HG02885 (cell line): ENCODE measurements around the gene RPS27L.

ENCODE experiments used
- ATAC-seq: cut with Tn5 transposase; IDR thresholded peaks from one replicate; pipeline ENCODE4 v1.9.1; 2021; ENCODE audit warnings: mild to moderate bottlenecking; ENCODE audit not compliant: unreplicated experiment, poor library complexity

The RPS27L gene

DNA sequence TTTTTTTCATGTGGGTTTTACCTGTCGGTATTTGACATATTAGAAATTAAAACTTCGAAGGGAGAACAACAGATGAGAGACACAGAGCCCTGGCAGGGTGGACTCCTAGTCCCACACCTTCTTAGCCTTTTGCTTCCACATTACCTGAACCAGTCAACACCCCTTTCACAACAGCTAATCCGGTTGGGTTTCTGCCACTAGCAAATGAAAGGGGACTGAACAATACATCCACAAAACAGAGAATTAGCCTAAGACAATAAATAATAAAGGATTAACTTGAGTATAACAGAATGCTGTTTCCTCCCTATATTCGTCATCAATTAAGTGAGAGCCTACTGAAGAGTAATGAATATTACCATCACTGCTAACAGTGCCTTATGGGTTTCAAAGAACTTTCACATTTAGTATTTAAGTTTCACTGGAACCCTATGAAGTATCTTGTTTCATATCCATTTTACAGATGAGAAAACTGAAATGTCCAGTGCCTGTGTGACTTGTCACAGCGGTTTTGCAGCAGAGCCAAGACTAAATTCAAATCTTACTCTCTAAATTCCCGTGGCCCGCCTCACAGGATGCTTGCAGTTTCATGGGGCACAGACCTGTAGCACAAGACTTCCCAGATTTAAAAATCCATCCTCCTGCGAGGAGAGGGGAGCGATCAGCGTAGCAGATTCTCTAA, 31.1 kb upstream of the RPS27L start:
- no peak for ATAC-seq

DNA sequence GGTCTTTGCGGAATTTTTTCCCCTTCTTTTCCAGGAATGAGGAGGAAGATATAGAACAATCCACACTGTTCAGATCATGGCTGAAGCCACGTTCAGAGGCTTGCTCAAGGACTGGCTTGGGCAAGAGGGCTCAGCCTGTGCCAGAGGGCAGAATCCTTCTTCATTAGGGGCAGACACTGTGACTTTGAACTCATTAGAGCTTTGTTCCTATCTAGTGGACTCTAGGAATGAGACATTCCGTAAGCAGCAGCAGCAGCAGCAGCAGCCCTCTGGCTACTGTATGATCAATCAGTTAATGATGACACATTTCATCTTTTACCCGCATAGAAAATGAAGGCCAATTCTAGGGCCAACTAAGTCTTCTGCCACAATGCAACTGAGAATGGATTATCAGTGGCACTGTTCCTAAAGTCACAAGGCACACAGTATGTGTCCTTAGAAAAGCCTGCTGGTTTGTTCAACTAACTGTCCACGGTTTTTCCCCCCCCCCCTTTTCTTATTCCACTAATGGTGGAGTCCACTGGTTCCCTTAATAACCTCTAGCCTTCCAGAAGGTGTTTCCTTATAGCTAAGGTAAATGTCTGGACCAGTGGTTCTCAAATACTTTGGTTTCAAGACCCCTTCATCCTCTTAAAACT, 30.4 kb upstream of the RPS27L start:
- ATAC-seq = no peak

DNA sequence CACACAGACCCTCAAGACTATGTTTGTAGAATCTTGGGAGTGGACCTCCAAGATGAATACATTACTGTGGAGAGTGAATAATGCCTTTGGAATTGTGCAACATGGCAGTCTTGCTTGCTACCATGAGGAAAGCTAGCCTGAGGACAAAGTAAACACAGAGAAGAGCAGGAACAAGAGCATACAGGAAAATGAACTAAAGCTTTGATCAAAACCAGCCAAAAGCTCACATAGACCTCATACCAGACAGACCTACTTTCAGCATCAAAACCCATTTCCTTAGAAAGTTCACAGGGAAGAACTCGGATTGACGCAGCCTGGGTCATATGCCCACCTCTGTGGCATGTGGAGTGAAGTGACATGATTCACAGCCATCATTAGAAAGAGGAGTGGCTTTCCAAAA, 28.8 kb upstream of the RPS27L start:
- no peak for ATAC-seq

DNA sequence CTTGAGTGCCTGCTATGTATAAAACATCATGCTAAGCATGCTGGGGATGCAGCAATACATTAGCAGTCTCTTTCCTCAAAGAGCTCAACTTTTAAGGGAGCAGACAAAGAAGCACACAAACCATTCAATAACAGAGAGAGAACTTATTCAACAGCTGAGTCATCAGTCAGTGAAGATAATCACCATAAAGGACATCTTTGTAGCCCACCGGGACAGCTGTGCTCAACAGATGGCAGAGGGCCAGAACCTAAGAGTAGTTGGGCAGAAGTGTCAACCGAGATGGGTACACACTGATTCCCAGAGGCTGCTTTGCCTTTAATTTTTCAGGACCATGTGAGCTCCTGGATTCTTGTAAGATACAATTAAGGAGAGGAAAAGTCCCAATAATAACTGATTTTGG, 27.9 kb upstream of the RPS27L start:
- no peak for ATAC-seq

DNA sequence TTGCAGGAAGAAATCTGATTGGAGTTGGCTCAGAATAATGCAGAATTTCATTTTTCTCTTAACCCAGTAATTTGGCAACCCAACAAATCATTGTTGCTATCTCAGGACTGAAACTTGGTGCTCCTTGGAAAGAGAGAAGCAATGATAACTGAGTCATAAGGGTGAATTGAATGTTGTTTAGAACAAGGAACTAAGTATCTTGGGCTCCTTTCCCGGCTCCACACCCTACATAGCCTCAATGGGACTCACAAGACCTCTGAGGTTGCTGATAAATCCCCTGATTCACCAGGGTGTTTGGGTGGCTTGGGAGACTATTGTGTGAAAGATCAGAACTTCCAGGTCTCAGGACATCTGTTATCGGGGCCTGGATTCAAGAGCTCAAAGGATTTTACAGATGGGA, 24.4 kb upstream of the RPS27L start:
- no peak for ATAC-seq

DNA sequence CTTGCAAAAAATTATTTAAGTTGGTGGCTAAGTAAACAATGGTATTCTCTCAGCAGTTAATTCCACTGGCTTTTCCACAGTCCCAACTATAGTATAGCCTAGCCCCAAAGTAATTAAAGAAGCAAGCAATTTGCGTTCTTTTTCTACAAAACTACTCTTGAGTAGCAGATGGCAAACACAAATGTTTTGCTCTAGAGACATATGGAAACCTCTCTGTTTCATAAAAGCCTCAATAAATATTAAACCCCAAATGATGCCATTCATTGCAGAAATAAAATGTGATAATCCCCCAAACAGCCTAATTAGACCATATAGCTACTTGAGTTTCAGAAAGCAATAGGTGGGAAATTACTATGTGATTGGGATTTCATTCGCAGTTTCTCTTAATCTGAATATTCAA, 23.5 kb upstream of the RPS27L start:
- no peak for ATAC-seq

DNA sequence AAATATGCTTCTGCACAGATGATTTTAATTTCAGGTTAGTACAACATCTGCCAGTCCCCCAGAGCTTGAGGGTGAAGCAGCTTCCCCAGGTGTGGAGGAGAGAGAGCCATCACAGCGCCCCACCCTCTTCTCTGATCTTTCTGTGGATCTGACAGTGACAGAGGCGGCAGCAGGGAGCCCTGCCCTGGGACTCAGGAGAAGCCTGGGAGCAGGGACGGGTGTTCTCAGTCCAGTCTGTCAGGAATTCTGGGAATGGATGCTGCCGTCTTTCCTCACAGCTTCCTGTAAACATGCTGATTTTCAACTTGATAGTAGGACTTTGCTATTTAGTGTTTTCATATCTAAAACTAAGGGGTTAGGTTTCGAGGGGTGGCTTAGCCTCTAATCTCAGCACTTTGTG, 20.8 kb upstream of the RPS27L start:
- ATAC-seq = no peak

DNA sequence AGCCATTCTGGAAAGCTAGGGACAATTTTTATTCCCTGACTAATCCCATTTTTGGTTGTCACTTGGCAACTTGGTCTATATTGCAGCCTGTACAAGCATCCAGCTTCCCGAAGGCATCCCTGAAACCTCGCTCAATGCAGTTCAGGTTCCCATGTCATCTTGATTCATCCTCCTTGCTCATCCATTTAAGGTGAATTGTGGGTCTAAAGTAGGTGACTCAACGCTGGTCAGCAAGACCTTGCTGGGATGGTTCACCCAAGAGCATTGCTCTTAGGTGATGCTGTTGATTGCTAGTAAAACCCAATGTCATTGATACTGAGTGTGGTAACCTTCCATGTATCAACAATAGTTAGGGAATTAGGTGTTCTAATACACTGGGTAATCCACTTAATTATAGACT, 19.0 kb upstream of the RPS27L start:
- no peak for ATAC-seq

DNA sequence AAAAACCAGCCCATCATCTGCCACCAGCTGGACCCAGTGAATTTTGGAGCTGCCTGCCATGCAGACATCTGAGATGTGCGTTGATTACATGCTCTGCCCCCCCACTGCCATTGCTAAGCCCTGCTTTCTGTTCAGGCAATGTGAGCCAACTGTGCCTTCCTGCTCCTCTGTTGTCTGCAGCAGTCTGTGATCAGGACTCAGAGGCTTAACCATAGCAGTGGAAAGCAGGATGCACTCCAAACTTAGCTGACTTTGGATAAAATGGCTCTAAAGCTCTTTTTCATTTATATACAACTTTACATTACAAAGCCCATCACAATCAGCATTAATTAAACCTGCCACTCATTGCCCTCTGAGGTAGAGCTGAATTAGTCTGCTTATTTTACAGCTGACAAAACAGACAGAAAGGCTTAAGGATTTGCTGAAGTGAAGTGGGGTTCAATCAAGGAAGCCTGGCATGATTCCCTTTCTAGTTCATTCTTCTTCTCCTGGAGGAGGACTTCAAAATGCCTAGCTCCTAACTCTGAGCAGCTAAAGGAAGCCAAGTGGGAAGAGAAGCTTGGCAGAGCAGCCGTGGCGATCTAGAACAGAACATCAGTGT, 15.7 kb upstream of the RPS27L start:
- ATAC-seq = no peak

DNA sequence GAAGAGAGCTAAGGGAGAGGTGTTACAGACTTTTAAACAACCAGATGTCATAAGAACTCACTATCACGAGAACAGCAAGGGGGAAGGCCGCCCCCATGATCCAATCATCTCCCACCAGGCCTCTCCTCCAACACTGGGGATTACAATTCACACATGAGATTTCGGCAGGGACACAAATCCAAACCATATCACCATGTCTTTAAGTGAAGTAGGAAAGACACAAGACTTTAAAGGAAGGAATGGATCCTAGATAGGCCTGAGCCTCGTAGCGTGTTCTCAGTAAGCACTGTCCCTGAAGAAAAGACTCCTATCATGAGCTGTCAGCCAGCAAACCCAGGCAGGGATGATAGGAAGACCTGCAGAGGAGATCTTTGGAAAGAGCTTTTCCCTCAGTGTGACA, 15.1 kb upstream of the RPS27L start:
- no peak for ATAC-seq

DNA sequence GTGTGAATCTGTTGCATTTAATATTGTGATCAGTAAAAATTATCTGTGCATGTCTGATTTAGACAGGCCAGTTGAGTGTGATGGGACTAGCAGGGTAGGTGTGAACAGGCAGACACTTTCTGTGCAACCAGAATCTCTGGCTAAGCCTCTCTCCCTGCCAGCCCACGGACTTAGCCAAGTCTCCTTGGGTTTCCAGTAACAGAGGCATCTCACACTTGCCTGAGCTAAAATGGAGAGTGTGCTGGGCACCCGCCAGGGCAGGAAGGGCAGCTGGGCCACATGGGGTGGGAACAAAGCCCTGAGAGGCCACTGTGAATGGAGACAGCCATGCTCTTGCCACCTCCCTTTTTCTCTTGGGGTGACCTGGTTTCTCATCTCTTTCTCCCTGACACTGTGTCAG, 12.5 kb upstream of the RPS27L start:
- no peak for ATAC-seq

DNA sequence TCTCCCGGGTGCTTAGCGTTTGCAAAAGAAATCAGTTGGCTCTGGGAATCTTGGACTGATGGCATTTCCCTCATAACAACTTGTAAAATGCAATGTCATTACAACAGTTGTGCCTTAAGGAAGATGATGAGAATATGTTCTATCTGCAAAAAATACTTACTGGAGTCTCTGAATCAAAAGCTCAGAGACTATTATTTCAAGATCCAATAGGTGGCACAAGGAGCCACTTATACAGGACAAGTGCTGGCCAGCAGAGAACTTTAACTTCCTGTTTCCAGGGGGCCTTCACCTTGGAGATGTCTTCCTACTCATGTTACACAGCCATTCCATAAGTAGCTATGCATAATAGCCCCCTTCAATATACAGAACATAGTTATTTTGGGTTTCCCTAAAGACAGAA, 8.9 kb upstream of the RPS27L start:
- ATAC-seq = no peak

DNA sequence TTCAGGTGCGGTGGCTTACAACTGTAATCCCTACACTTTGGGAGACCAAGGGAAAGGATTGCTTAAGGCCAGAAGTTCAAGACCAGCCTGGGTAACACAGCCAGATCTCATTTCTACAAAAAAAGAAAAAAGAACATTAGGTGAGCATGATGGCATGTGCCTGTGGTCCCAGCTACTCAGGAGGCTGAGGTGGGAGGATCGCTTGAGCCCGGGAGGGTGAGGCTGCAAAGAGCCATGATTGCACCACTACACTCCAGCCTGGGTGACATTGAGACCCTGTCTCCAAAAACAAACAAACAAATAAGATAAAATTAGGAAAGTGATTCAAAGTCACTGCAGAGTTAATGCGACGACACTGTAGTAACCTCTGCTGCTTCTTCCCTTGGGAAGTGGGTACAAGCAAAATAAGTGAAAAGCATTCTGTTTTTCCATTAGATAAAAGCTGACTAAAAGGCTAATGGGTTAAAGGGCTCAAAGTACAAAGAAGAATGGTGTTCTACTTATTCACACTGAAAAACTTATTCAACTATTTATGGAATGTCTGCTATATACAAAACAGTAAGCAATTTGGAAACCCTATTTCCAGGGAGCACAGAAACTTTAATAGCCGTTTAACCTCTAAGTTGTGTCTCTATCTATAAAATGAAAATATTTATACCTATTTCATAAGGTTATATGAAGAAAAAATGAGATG, 8.0 kb upstream of the RPS27L start:
- no peak for ATAC-seq

DNA sequence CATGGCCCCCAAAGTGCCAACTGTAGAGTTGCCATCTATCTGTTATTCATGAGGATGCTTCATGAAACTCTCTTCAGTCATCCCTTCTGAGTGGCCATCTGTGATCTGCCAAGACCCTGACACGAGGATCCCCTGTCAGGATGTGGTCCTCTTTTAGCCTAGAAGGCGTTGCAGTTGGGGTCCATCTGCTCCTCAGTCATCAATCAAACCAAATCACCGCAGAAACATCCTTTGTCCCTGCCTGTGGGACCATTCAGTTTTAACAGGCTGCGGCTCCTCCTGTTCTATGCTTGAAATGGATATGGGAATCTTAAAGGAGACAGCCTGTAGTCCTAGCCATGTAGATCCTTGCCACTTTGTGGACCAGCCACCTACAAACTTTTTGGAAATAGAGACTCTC, 5.9 kb upstream of the RPS27L start:
- no peak for ATAC-seq

DNA sequence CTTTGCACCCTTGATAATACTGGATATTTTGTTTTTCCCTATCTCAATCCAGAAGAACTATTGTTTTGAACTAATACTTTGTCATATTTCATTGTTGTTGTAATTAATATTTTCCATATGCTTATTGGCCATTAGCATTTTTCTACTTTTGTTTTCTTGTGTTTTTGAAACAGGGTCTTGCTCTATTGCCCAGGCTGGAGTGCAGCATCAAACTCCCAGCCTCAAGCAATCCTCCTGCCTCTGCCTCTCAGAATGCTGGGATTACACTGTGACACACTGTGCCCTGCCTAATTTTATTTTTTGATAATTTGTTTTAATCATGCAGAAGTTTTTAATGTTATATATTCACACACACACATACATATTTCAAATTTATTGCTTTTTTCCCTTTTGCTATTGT, 3.4 kb upstream of the RPS27L start:
- no peak for ATAC-seq

DNA sequence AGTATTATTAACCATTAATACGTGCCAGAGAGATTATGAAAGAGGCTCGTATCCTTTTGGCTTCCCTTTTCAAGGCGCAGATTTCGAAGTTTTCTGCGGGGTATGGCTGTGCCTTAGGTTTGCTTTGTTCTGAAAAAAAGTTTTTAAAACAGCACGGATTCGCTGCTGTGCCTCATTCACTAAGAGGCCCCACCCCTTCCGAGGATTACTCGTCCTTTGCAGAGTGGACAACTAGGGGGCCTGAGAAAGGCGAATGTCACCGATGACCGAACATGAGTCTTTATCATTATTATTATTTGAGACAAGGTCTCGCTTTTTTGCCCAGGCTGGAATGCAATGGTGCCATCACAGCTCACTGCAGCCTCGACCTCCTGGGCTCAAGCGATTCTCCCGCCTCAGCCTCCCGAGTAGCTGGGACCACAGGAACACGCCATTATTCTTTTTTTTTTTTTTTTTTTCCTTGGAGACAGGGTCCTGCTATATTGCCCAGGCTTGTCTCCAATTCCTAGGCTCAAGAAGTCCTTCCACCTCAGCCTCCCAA, 684 bp upstream of the RPS27L start:
- ATAC-seq = peak; percentile 28

DNA sequence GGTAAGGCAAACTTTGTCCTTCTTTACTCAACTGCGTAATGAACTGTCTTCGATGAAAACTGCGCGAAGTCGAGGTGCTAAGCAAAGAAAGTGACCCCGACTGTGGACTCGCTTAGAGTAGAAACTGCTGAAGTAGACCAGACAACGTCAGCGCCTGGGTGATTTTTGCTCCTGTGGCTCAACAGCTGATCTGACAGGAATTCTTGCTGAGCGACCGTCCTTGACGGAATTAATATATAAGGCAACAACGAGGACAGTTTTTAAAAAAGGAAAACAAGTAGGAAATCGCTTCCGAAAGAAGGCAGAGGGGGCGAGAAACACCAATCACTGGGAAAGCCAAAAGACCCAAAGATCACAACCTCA, 541 bp downstream of the RPS27L start:
- ATAC-seq = no peak

DNA sequence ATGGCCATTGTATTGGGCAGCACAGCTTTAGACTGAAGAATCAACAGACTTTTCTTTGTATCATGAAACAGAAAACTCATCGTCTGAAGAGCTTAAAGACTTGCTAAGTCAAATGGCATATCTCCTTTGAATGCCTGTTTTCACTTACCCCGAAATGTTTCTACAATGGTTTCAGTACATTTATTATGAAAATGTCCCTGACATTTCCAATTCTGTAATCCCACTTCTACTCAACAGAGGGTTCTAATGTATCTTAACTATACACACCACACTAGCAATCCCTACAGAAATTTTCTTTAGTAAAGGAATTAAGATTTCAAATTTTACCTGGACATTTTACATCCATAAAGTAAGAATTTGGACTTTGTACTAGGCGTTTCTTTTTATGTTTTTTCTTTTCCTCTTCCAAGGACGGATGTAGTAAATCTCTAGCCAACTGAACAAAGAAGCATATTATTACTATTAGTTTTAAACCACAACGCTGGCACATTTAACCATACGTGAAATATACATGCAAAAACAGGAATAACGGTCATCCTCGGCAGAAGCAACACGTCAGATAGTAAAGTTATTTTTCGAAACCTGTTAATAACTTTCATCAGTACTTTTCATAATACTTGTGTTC, 1.1 kb downstream of the RPS27L start:
- ATAC-seq = no peak

DNA sequence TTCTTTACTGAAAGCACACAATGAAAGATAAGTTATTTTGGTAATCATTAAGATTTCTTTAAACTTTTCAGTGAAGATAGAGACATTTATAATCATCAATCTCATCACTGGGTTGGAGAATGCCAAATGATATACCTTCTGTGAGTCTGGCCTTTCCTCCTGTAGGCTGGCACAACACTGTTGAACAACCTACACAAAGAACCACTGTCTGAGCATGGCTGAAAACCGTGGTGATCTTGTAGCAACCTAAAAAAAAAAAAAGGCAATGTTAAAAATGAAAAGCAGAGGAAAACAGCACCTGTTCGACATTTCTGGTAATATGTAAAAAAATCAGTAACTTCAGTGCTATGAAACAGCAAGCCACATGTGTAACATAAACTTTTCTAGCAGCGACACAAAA, 1.8 kb downstream of the RPS27L start:
- no peak for ATAC-seq

DNA sequence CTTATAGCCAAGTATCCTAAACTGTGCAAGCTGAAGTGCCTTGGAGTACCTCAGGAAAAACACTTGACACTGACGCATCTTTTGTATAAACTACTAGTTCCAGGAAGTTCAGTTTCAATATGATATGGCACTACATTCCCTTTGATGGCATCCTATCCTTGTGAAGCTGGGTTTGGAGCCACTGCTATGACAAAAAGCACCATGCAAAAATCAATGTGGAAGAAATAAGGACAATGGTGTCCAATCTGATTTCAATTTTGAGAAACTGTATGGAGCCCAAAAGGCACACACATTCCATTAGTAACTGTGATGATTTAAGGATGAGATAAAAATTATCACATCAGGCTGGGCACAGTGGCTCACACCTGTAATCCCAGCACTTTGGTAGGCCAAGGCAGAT, 5.6 kb downstream of the RPS27L start:
- no peak for ATAC-seq

DNA sequence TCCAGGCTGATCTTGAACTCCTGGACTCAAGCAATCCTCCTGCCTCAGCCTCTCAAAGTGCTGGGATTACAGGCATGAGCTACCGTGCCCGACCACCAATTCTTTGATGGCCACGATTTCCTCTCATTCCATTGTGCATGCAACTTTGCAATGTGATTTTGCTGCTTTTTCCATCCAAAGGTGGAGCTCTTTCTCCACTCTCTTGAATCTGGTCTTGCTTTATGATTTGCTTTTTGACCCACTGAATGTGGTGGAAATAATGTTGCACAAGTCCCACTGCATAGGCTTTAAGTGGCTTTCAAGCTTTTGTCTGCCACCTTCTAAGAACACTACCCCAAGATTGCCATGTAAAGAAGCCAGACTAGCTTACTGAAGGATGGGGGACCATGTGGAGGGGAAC, 10.6 kb downstream of the RPS27L start:
- no peak for ATAC-seq
